Suprapubic skin (tissue), 3 donors: ENCODE data around the gene EGFR.

Source experiments
- POLR2A ChIP-seq, 2 donors: fragments of 450-650 bp; IDR thresholded peaks; one replicate each; pipeline ENCODE4 v1.6.1; 2017; ENCODE audit warnings: antibody characterized with exemption in 2 of 2, mild to moderate bottlenecking in 2 of 2, moderate library complexity in 2 of 2
- TF ChIP-seq, protein P1 (sequence below), 2 donors: fragments of 200-600 bp in 1 of 2; fragments of 450-650 bp in 1 of 2; sonication (generic) in 1 of 2; IDR thresholded peaks; one replicate each; pipeline ENCODE4 v1.5.1; 2016 to 2019; ENCODE audit warnings: antibody characterized with exemption in 2 of 2, mild to moderate bottlenecking in 1 of 2, moderate library complexity in 1 of 2

- TF ChIP-seq, protein P1, sequence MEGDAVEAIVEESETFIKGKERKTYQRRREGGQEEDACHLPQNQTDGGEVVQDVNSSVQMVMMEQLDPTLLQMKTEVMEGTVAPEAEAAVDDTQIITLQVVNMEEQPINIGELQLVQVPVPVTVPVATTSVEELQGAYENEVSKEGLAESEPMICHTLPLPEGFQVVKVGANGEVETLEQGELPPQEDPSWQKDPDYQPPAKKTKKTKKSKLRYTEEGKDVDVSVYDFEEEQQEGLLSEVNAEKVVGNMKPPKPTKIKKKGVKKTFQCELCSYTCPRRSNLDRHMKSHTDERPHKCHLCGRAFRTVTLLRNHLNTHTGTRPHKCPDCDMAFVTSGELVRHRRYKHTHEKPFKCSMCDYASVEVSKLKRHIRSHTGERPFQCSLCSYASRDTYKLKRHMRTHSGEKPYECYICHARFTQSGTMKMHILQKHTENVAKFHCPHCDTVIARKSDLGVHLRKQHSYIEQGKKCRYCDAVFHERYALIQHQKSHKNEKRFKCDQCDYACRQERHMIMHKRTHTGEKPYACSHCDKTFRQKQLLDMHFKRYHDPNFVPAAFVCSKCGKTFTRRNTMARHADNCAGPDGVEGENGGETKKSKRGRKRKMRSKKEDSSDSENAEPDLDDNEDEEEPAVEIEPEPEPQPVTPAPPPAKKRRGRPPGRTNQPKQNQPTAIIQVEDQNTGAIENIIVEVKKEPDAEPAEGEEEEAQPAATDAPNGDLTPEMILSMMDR (IDR thresholded peaks at IDR 0.05) = no peak
- TF ChIP-seq POLR2A (IDR thresholded peaks at IDR 0.05) = no peak
Measured at GRCh38 chr7:55055479-55055878, 36.7 kb downstream of the EGFR start.
